ENCODE results near the gene RASSF4.

RASSF4 gene

DNA sequence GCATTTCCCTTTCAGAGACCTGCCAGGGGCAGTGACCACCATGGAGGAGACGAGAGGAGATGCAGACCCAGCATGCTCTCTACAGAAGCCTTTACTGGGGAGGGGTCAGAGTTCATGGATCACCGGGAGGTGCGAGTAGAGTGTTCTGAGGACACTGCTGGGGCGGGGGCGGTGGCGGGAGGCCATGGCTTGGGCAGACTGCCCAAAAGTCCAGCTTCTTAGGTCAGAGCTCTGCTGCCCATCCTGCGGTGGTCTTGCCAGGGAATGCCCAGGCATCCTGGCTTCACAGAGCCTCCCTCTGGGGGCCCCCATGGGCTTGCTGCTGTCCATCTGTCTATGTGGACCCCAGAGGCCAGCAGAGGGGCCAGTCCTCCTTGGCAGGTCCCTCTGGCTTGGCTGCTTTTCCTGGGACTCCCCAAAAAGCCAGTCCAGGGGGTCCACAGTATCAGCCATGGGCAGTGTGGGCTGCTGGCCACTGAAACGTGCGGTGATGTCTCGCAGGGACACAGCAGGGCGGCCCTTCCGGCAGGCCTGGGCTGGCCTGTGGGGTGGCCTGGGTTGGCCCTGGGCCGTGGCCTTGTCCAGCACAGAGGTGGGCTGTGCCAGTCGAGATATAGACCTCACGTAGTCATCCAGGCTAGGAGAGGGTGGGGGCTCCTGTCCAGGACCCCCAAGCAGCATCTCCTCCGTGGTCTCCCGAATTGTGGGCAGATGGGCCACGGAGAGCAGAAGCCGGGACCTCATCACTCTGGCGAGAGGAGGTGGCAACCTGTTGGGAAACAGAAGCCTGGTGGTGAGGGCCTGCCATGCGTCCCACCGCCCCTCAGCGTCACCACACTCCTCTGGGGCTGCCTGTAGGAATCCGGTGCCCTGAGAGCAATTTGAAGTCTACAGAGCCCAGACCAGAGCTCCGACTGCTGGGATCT, 17.9 kb downstream of the RASSF4 start:
- DNase-seq, result no peak

DNA sequence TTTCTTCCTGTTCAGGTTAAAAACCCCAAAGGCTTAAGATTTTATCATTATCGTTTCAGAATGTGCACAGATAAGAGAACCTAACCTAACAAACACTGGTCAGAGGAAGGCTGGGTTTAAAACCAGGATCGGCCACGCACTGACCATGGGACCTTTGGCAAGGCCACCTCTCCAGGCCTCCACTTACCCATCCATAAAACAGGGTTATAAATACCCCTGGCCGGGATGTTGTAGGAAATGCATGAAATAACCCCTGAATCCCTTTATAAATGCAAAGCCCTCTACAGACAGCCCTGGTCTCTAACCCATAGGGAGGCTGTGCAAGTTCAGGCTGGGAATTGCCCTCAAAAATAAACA, 18.6 kb downstream of the RASSF4 start:
- DNase-seq, result no peak

DNA sequence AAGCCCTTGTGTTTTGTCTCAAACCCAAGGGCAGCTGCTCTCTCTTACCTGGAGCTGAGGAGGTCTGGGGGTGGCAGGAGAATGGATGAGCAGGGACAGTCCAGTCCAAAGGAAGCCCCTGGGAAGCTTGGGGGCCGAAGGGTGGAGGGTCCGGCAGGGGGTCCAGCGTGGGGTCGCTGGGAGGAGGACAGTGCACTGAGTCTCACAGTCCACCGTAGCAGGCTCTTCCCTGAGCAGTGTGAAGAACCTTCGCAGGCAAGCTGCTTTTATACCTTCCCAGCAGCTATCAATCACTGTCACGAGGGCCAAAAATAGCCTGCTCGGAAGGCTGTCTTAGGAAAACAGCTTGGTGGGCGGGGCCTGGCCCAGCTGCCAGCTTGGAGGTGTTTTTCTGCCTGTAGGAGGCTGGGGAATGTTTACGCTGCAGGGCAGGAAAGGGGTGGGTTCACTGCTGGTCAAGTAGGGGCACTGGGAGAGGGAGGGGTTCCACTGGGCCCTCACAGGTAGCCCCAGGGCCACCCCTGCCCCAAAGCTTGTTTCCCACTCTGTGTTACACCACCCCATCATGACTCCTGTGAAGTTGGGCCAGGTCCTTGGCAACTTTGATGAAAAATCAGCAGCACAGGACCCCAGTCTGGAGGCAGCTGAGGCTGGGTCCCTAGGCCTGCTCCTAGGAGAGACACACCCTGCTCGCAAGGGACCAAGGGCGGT, 19.1 kb downstream of the RASSF4 start, which contains the start of gene DEPP1:
Gene DEPP1, minus strand, starts transcription at position 240 of the 711 bp plus-strand sequence. CDS start 779 bp downstream, outside the sequence.
- DNase-seq, result peak; percentile 60 to 61

DNA sequence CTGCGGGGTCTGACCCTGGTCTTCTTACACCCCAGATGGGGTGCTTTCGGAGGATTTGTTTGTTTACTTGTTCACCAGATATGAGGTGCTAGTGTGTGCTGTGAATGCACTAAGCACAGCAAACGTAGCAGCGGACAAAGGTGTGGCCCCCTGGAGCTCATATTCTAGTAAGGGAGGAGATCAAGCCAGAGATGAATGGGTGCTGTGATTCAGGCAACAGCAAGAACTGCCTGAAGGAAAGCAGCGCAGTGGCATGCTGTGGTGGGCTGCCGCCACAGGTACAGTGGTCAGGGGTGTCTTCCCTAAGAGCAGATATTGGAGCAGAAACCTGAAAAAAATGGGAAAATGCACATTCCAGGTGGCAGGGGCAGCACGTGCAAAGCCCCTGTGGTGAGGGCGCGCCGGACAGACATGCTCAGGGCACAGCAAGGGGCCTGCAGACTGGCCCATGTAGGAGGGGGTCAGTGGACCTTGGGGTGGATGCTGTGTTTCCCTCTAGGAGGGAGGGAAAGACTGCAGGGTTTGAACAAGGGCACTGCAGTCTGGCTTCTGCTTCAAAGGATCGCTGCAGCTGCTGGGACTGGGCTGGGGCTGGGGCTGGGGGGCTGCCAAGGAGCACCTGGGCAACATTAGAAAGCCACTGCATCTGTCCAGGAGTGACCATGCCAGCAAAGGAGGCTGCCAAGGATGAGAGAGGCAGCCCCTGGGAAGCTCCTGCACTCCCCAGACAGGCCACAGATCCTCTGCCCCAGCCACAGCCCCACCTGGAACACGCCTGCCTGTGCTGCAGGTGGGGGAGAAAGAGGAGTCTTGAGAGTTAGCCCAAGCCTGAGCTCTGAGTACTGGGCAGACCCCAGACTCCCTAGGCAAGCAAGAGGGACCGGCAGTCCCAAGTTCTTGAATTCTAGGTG, 19.9 kb downstream of the RASSF4 start:
- DNase-seq, result no peak

DNA sequence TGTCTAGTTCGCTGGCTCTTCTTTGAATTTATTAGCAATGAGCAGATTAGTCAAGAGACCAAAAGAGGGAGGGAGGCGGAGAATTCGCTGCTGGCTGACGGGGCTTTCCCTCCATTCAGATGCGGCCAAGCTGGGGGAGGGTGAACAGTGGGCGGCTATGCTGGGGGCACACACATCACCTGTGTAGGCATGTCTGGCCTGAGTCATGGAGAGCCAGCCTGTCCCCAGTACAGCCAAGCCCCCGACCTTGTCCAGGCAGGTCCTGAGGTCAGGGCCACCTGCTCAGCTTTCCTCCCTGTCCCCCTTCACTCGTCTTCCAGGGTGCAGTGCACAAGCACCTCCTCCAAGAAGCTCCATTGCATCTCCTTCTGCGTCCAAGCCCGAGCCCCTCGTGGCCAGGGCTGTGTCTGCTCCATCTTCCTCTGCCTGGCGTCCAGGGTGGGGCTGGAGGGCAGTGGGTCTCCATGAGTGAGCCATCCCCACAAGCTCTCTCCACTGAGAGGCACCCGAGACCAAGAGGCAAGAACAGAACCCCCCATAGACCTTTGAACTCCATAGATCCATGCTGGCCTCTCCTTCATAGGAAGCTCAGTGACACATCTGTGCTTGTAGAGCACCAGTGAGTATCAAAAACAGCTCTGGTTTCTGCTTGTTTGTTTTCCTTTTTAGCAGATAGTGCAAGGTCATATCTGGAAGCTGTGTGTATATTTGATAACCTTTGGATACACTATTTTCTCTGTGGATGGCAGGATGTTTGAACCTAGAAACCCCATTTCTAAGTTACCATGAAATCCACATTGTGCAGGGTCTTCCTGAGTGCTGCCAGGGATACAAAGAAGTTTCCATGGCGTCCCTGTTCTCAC, 20.9 kb downstream of the RASSF4 start:
- no peak for DNase-seq

DNA sequence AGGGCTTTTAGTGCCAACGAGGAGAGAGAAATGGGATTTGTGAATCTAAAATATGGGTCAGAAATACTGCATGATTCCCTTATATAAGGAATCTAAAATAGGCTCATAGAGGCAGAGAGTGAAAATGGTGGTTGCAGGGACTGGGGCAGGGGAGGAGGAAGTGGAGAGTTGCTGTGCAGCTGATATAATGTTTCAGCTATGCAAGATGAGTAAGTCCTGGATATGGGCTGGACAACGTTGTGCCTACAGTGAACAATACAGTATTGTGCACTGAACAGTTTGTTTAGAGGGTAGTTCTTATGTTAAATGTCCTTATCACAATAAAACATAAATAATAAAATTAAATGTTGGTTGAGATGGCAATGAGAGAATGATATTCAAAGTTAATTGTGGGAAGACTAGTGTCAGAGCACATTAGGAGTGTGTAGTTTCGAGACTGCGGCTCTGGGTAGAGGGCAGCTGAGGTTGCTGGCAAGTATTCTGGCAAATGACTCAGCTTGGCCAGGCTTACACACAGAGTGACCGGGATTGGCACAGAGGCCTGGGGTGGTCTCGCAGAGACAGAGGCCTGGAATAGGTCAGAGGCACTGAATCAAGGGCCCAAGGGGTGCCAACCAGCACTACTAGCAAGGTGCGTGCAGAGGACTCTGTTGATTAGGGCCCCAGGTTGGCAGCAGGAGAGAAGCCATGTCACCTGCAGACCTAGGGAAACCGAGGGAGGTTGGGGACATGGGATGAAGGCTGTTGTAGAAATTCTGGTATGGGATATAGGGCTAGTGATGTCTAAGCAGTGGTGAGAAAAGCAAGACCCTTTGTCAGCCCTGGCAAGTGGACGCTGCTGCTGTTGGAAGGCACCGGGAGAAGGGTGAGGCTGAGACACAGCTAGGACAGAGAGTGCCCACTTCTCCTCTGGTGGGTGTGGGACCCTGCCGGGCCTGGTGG, 21.8 kb downstream of the RASSF4 start:
- no peak for DNase-seq

DNA sequence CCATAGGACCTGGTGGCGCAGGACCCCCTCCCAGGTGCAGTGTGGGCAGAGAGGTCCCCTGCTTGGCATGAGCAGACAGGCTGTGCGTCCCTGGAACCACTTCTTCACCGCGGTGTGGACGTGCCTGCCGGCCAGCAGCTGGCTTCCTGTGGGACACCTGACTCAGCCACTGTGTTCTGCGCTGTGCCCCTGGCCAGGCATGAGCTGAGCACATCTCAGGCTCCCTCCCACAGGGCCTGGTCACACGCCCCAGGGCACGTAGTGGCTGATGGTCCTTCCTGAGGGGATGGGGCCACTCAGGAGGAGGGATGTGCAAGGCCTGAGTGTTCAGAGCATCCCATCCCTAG, 22.5 kb downstream of the RASSF4 start:
- no peak for DNase-seq

DNA sequence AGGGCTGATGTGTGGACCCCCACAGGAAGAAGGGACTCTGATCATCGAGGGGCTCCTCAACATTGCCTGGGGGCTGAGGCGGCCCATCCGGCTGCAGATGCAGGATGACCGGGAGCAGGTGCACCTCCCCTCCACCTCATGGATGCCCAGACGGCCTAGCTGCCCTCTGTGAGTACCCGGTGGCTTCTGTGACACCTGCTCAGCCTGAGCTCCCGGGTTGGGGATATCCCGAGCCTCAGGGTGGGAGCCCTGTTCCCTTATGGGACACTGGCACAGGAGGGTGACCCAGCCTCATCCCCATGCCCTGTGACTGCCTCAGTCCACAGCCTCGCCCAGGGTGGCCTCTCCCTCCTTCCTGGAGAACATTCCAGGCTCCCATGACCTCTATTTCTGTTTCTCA, 22.9 kb downstream of the RASSF4 start:
- DNase-seq, result no peak

DNA sequence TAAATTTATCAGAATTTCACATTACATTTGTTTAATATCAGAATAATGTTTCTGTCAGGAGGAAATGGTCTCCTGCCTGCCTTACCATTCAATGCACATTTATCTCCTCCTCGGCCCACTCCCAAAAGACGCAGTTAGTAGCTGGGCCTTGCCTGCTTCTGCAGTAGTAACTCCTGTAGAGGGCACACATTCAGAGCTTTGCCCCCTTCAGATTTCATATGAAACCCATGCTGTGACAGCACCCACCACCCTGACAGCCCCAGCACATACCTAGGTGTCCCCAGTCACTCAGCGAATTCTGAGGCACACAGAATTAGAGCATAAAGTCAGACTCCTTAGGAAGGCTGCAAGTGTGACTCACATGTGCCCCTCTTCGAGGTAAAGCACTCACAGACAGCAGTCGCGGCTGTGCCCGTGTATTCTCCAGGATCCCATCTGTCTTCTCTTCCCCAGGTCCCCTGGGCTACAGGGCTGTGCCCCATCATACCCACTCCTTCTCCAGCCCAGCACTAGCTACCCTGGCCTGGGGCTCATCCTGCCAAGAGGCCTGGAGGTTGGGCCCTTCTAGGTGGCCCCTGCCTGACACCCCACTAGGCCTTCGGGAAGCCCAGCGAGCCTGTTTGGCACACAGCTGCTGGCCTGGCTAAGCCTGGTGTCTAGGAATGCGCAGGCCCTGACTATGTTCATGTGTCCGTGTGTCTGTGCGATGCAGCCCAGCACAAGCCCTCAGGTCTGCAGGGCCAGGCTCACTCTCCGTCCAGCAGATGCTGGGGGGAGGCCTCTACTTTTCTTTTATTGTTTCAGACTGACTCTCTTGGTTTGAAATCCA, 23.7 kb downstream of the RASSF4 start:
- no peak for DNase-seq

DNA sequence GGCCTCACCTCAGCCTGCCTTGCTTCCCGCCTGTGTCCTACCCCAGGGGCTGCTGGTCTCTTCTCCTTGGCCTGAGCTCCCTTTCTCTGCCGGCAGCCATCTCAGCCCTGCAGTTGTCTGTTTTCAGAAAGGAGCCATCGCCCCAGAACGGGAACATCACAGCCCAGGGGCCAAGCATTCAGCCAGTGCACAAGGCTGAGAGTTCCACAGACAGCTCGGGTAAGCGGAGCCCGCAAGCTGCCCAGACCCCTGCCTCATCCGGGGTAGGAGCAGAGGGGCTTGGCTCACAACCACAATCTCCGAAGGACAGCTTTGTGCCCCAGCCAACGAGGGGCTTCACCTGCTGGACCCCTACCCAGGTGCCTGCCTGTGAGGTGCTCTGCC, 24.3 kb downstream of the RASSF4 start:
- DNase-seq, result no peak

DNA sequence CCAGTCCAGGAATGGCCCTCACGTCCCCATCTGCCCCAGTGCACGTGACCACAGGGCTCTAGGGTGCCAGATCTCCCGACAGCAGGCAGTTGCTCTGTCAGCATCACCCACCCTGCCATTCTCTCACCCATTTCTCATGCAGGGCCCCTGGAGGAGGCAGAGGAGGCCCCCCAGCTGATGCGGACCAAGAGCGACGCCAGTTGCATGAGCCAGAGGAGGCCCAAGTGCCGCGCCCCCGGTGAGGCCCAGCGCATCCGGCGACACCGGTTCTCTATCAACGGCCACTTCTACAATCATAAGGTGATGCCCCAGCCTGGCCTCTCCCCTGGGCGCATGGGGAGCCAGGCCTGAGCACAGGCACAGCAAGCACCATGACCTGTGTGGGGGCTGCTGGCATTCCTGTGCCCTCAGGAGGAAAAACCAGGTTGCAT, 25.1 kb downstream of the RASSF4 start:
- DNase-seq, result no peak

DNA sequence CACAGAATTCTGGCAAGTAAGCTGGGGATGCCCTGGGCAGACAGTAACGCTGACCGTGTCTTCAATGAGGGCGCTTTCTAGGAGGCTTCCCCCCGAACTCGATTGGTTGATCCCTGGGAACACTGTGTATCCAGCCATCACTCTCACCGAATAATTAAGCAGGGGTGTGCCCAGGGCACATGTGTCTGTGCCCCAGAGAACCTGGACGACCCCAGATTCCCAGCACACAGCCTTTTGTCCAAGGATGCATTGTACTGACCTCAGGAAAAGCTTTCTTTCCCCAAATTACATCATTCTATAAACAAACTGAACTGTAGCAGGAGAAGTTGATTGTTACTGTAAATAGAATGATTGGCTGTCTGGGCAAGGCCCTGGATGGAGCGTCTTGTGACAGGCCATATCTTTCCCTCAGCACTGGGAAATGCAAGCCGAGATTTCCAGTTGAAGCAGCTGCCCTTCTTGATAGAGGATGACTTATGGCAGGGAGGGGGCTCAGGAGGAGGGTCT, 25.6 kb downstream of the RASSF4 start:
- DNase-seq, result no peak

DNA sequence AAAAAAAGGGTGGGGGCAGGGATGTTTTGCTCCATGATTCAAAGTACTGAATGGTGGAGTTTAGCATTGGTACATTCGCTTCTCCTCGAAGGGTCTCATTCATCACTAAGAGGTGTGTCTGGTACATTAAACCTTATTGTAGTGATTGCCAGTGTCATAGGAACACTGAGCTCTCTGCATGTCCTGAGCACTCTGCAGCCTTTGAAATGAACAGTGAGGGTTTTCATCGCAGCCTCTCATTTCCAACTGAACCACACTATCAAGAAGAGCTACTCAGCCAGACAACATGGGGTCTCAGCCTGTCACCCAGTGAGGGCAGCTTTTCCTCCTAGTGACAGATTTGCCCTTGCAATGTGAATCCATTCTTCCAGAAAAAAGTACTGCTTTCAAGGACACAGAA, 26.6 kb downstream of the RASSF4 start:
- DNase-seq, result no peak

DNA sequence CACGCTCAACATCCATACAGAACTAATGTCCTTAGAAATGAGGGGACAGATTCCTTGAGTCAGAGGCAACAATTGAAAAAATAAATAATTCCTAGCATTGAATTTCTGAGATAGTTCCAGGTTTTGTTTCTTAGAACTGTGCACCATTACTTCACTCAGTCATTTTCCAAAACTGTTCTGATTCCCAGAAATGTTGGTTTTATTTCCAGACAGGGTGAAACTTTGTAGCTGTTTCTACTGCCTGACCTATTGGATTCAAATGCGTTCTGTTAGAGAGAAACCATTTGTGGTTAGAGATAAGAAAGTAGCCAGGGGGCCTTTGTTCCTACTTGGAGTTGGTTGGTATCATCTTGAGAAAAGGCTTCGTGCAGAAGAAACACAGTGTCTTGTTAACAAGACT, 27.1 kb downstream of the RASSF4 start:
- DNase-seq, result no peak

DNA sequence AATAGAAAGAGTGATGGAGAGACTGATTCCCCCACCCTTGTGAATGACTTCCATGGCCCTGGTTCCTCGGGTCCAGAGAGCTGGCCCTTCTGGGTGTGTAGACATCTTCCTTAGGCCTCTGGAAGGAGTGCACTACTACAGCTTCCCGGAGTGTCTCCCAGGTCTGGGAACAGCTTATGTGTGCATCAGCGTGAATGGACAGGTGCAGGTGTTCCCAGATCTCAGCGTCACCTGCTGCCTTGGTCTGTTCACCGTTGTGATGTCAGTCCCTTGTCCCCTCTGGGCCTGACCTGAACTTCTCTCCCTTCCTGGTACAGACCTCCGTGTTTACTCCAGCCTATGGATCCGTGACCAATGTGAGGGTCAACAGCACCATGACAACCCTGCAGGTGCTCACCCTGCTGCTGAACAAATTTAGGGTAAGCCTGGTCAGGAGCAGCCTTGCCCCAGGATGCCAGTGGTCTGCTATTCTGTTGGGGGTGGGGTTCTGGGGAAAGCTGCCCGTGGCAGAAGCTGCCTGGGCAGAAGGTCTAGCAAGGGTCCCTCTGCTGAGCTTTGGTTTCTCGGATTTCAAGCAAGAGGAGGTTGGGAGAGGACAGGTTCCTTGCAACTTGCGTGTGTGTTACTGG, 29.5 kb downstream of the RASSF4 start:
- no peak for DNase-seq

DNA sequence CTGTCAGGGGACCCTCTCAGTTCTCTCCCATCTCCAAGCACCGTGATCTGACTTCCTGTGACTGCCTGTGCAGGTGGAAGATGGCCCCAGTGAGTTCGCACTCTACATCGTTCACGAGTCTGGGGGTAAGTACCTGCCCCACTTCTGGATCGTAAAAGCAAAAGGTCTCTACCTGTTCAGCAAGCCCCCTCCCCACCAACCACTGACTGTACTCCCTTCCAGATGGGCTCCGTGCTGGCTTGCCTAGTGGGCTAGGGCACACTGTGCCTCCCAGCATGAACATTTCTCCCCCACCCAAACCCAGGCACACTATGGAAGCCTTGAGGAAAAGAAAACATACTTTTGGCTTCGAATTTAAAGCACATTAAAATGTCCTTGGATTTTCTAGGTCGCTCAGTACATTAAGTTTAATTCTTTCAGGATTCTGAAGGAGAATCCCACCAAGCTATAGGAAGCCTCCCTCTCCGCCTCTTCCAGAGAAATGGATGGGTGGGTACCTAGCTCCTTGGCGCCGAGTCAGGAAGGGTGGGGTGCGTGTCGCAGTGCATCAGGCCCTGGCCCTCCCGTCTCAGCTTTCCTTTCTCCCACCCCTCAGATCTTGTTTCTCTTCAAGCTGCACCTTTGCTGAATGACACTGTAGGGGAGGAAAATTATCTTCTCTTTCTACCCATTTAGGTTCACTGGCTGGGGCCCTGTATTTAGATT, 30.1 kb downstream of the RASSF4 start:
- no peak for DNase-seq

DNA sequence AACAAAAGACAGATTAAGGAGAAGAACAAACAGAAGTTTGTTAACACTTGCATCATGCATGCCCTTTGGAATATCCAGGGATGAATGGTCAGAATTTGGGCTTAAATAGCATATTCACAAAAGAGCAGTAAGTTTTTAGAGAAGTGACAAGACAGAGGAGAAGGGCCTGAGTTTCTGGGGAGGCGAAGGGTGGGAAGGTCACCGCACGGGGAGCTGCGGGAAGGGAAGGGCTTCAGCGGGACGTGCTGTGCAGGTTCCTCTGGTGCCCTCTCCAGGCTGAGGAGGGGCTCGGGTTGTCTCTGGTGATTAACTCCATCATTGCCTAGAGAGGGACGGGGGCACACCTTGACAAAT, 30.7 kb downstream of the RASSF4 start:
- no peak for DNase-seq

DNA sequence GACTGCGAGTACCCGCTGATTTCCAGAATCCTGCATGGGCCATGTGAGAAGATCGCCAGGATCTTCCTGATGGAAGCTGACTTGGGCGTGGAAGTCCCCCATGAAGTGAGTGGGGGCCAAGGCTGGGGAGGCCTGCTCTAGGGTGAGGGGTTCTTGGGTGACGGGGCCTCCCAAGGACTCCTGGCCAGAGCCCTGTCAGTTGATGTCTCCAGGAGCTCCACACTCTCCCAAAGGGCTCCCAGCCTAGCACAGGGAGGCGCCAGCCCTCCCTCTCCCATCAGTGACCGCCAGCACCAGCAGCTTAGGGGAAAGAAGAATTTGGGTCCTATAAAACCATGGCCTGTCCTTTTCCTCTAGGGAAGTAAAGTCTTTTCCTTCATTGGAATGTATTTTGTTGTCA, 31.4 kb downstream of the RASSF4 start:
- DNase-seq, result no peak

DNA sequence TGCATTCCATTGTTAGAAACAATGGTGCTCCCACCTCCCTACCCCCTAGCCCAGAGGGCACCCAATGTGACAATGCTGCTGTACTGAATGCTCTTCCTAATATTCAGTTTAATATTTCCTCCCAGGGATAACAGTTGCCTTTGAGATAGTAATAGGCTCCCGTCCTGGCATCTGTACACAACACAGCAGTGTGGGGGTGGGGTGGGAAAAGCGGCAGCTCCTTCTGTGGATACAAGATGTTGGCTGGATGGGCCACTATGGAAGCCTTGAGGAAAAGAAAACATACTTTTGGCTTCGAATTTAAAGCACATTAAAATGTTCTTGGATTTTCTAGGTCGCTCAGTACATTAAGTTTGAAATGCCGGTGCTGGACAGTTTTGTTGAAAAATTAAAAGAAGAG, 32.0 kb downstream of the RASSF4 start:
- DNase-seq, result no peak

All from NCI-H2081 (cell line).